Measurements from ENCODE around the gene CDKAL1.
"Not testable (repeated sequence)": the region's sequence is repeated elsewhere in the genome, so short reads cannot be mapped to it uniquely, and the experiment has no call there.

The CDKAL1 gene

DNA sequence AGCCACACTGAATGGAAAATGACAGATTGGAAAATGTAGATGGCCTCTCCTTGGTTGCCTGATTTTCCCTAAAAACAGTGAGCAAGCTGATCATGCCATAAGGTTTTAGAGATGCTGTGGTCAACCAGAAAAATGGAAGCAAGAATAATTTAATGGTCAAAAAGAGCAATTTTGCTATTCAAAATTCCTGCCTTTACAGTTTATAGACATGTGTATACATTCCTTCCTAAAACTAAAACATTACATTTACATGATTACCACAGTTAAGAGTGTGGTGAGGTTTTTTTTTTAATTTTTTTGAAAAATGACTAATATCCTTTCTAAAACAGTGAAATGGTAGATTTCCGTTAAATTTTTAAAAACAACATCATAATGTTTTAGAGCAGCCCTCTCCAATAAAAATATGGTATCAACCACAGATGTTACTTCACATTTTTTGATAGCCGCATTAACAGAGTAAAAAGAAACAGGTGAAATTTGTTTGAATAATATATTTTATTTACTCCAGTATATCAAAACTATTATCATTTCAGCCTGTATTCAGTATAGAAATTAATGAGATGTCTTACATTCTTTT, 652.3 kb downstream of the CDKAL1 start:
- H3K4me3 ChIP-seq (replicated peaks; ENCODE audit: low read depth, low read length) = no peak overlapping the region
- TF ChIP-seq, protein P1, sequence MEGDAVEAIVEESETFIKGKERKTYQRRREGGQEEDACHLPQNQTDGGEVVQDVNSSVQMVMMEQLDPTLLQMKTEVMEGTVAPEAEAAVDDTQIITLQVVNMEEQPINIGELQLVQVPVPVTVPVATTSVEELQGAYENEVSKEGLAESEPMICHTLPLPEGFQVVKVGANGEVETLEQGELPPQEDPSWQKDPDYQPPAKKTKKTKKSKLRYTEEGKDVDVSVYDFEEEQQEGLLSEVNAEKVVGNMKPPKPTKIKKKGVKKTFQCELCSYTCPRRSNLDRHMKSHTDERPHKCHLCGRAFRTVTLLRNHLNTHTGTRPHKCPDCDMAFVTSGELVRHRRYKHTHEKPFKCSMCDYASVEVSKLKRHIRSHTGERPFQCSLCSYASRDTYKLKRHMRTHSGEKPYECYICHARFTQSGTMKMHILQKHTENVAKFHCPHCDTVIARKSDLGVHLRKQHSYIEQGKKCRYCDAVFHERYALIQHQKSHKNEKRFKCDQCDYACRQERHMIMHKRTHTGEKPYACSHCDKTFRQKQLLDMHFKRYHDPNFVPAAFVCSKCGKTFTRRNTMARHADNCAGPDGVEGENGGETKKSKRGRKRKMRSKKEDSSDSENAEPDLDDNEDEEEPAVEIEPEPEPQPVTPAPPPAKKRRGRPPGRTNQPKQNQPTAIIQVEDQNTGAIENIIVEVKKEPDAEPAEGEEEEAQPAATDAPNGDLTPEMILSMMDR (IDR thresholded peaks at IDR 0.05; ENCODE audit: low read length, missing control alignments) = no peak
- DNase-seq (ENCODE audit: low read depth) = no peak

DNA sequence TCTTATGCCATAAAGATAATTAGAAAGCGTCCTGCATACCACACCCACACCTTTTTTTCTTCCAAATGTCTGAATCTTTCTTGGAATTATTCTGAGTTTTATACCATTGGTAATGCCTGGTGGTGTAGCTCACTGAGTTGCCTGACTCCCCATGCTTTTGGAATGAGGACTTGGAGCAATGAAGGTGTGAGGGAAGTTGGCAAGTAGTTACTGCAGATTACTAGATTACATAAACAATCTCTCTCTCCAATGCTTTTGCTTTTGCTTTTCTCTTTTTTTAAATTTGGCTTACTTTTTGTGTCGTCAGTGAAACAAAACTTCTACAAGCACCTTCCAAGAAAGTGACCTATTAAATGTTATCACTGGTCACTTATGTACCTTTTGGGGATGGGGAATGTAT, 653.2 kb downstream of the CDKAL1 start:
- TF ChIP-seq, protein P1 (IDR thresholded peaks at IDR 0.05; ENCODE audit: low read length, missing control alignments) = no peak
- DNase-seq (ENCODE audit: low read depth) = no peak
- no peak overlapping the region for H3K4me3 ChIP-seq (replicated peaks; ENCODE audit: low read depth, low read length)

DNA sequence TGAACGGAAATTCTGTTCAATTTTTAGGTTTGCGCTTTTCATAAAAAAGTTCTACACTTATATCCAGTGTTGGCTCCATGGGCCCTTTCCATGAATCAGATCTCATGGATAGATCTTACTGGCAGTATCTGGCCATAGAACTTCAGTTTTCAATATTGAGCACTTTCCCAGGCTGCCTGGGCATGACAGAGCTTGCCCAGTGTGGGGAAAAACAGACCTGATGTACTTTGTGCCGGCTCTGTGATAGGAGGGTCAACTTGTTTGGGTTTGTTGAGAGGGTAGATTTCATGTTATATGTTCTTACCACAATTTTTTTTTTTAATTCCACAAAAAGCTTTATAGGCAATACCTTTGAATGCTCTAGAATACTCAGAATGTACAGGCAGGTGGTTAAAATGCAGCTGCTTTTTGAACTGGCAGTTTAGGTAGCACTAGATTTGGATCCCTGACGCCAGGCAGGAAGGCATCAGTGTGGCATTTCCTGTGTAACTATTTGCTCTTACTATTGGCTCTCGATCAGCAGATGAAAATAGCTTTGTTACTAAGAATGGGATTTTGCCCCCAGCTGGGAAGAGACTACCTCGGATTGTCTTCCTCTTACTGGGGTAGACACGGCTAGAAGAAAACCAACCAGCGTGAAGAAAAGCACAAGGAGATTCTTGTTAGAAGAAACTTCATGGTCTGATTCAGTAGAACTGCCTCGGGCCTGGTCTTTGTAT, 654.4 kb downstream of the CDKAL1 start:
- DNase-seq (ENCODE audit: low read depth) = no peak
- H3K4me3 ChIP-seq (replicated peaks; ENCODE audit: low read depth, low read length) = no peak overlapping the region
- TF ChIP-seq, protein P1 (IDR thresholded peaks at IDR 0.05; ENCODE audit: low read length, missing control alignments) = no peak

DNA sequence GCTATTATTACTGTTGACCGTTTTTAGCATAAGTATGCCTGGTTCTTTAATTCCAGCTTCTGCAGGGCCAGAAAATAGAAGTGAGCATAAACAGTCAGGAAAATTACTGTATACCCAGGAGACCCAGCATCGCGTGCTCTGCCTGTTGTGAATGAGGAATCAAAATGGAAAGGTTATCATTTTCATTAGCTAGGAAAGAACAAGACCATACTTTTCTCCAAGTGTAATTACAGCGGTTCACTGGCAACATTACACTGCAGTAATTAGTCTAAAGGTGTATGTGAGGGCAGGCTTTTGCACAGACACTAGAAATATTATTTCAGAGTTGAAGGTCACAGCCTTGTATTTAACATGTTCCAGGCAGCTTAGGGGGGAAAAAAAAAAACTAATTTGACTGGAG, 655.5 kb downstream of the CDKAL1 start:
- no peak for DNase-seq (ENCODE audit: low read depth)
- TF ChIP-seq, protein P1 (IDR thresholded peaks at IDR 0.05; ENCODE audit: low read length, missing control alignments) = no peak
- no peak overlapping the region for H3K4me3 ChIP-seq (replicated peaks; ENCODE audit: low read depth, low read length)

DNA sequence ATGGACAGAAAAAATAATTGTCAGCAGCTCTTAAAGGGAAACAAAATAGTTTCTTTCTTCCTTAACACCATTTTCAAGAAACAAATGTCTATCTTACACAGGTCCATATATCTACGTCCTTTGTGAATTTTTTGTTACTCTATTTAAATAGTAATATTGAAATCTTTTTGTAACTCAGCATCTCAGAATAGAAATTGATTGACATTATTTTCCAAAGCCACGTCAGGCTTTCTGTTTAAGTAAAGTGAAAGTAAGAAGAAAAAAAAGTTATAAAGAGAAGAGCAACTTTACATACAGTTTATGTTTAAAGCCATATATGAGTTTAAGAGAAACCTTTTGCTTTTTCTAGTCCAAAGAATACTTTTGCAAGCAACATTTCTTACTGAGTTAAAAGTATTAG, 656.4 kb downstream of the CDKAL1 start:
- no peak for DNase-seq (ENCODE audit: low read depth)

DNA sequence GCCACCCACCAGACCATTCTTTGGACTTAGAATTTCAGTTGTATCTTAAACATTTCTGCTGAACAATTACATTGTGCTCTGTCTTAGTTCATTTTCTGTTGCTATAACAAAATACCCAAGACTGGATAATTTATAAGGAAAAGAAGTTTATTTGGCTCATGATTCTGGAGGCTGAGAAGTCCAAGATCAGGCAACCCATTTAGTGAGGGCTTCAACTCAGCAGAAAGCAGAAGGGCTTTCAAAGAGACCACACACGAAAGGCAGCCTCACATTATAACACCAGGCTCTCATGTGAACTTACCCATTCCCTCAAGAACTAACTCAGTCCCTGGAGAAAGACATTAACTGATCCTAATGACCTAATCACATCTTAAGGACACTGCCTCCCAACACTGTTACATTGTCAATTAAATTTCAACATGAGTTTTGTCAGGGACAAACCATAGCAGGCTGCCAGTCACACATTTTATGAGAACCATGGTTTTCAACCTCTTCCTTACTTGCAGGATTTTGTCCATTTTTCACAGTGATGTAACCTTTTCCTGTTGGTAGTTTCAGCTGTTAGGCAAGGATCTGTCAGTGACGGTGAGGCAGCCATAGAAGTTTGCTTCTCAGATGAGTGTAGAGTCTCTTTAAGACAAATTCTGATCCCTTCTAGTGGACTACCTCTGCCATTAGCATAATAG, 659.7 kb downstream of the CDKAL1 start:
- H3K4me3 ChIP-seq (replicated peaks; ENCODE audit: low read depth, low read length) = no peak overlapping the region
- TF ChIP-seq, protein P1 (IDR thresholded peaks at IDR 0.05; ENCODE audit: low read length, missing control alignments) = no peak
- DNase-seq (ENCODE audit: low read depth) = no peak

More for the DNA sequence above, 656.4 kb downstream of the CDKAL1 start:
- TF ChIP-seq, protein P1 (IDR thresholded peaks at IDR 0.05; ENCODE audit: low read length, missing control alignments) = no peak
- no peak overlapping the region for H3K4me3 ChIP-seq (replicated peaks; ENCODE audit: low read depth, low read length)

DNA sequence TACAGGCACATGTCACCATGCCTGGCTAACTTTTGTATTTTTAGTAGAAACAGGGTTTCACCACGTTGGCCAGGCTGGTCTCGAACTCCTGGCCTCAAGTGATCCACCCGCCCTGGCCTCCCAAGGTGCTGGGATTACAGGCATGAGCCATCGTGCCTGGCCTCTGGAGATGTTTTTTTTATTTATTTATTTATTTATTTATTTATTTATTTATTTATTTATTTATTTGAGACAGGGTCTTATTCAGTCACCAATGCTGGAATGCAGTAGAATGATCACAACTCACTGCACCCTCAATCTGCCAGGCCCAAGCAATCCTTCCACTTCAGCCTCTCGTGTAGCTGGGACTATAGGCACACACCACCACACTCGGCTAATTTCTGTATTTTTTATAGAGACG, 661.0 kb downstream of the CDKAL1 start:
- DNase-seq (ENCODE audit: low read depth); H3K4me3 ChIP-seq (replicated peaks; ENCODE audit: low read depth, low read length): not testable (repeated sequence)
